GM23248 (cell line): ENCODE results near the gene RIT2. TPM values are rescaled to one million over a fixed set of nuclear protein-coding genes. Genes with fewer than 3 reads are reported as not detected.
A peak's percentile ranks its signal among the peaks of the same experiment; 100 is the strongest.

Experiments used
- DNase-seq: peaks from one replicate; pipeline ENCODE4 v3.0.0-alpha.2; 2015
- H2AFZ ChIP-seq: fragments of 200-600 bp; sonication (generic); 2 replicates; pipeline ENCODE4 v1.6.1; 2016; ENCODE audit warnings: antibody characterized with exemption
- H3F3A ChIP-seq: fragments of 200-600 bp; sonication (generic); 2 replicates; pipeline ENCODE4 v1.6.1; 2016; ENCODE audit warnings: mild to moderate bottlenecking, antibody characterized with exemption, mixed run types; ENCODE audit not compliant: insufficient read depth
- H3K27ac ChIP-seq: fragments of 200-600 bp; sonication (generic); 2 replicates; pipeline ENCODE4 v1.5.1; 2016; ENCODE audit warnings: mild to moderate bottlenecking
- H3K27me3 ChIP-seq: fragments of 200-600 bp; sonication (generic); replicated peaks from 2 replicates; pipeline ENCODE4 v1.6.1; 2016; ENCODE audit warnings: mild to moderate bottlenecking; ENCODE audit not compliant: insufficient read depth
- H3K36me3 ChIP-seq: fragments of 200-600 bp; sonication (generic); 2 replicates; pipeline ENCODE4 v1.6.1; 2016; ENCODE audit warnings: low read depth, mild to moderate bottlenecking
- H3K4me1 ChIP-seq: fragments of 200-600 bp; sonication (generic); 2 replicates; pipeline ENCODE4 v1.6.1; 2016; ENCODE audit warnings: mild to moderate bottlenecking; ENCODE audit not compliant: insufficient read depth
- H3K4me2 ChIP-seq: fragments of 200-600 bp; sonication (generic); one replicate; pipeline ENCODE4 v1.6.1; 2016; ENCODE audit warnings: mild to moderate bottlenecking; ENCODE audit not compliant: unreplicated experiment
- H3K4me3 ChIP-seq: fragments of 200-600 bp; sonication (generic); 2 replicates; pipeline ENCODE4 v1.5.1; 2016; ENCODE audit warnings: mild to moderate bottlenecking
- H3K79me2 ChIP-seq: fragments of 200-600 bp; sonication (generic); 2 replicates; pipeline ENCODE4 v1.6.1; 2016; ENCODE audit warnings: mild to moderate bottlenecking; ENCODE audit not compliant: insufficient read depth
- H3K9ac ChIP-seq: fragments of 200-600 bp; sonication (generic); 2 replicates; pipeline ENCODE4 v1.6.1; 2016; ENCODE audit warnings: mild to moderate bottlenecking
- H3K9me2 ChIP-seq: fragments of 200-600 bp; sonication (generic); 2 replicates; pipeline ENCODE4 v1.6.1; 2016; ENCODE audit warnings: mixed run types, mild to moderate bottlenecking, moderate library complexity; ENCODE audit not compliant: insufficient read depth
- H3K9me3 ChIP-seq: fragments of 200-600 bp; sonication (generic); one replicate; pipeline ENCODE4 v1.6.1; 2017; ENCODE audit warnings: low read depth
- H4K20me1 ChIP-seq: fragments of 200-600 bp; sonication (generic); 2 replicates; pipeline ENCODE4 v1.6.0; 2016; ENCODE audit not compliant: insufficient read depth
- EZH2 ChIP-seq: fragments of 200-600 bp; sonication (generic); IDR thresholded peaks from 2 replicates; pipeline ENCODE4 v1.6.1; 2018; ENCODE audit warnings: antibody characterized with exemption, mild to moderate bottlenecking; ENCODE audit not compliant: insufficient read depth, poor library complexity, severe bottlenecking
- EZH2phosphoT487 ChIP-seq: fragments of 200-600 bp; sonication (generic); IDR thresholded peaks from 2 replicates; pipeline ENCODE4 v1.6.1; 2018; ENCODE audit warnings: antibody characterized with exemption, moderate library complexity, mild to moderate bottlenecking, low read depth; ENCODE audit not compliant: insufficient read depth
- WGBS, 2 experiments: methylation state at CpG; one replicate each; pipeline ENCODE4 v1.1.6; 2015 to 2017; ENCODE audit warnings: low lambda C conversion rate in 2 of 2, low coverage in 1 of 2; ENCODE audit errors: missing lambda C conversion rate in 2 of 2; 5-methylcytosine and 5-hydroxymethylcytosine counted together
- in situ Hi-C: fragments of 300-500 bp; cut with MboI; formaldehyde crosslinking; loops from 2 replicates; pipeline ENCODE4 v1.15.0; 2020
- polyA plus RNA-seq: library from polyadenylated mRNA; unstranded; fragments of >200 nt; fragmentation: Nextera tagmentation; extraction: Ambion mirVana; gene quantifications from 2 replicates; pipeline ENCODE4 v1.2.1, GENCODE V29; 2016
- total RNA-seq: library from RNA; depleted of rRNA; stranded (reverse); fragments of >200 nt; shearing (Covaris generic); gene quantifications from 2 replicates; pipeline ENCODE4 v1.2.3, GENCODE V29; 2014

RIT2 gene
- total and polyA plus RNA-seq, 2 experiments from 2014 or later = not detected

DNA sequence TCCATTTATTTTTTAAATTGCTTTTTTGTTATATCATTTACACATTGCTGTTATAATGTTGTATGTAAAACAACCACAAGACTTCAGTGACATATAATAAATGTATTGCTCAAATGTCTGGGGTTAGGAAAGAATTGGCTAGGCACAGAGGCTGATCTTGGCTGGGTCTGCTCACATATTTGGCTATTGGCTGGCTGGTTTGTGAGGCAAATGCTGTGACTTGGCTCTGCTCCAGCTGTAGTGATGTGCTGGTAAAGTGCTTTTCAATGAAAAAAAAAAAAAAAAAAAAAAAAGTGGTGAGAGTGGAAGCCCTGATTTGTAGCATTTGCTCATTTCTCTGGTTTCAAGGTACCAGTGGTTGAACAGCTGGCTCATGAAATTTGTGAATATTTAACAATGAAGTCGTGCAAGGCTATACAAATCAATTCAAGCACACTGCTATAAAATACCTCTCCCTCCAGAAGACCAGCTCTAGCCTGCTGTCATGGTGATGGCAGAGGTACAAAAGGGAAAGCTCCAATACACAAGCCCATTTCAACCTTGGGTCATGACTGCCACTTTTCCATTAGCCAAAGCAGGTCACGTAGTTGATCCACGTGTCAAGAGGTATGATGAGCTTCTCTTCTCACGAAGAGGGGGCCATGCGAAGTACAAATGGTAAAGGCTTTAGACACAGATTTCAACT, 43.7 kb upstream of the RIT2 start:
- H3K9me3 ChIP-seq = no peaks in the 10 kb centered on the region
- H3K9ac ChIP-seq = no peak overlapping the region
- H3F3A ChIP-seq = no peaks in the 10 kb centered on the region
- H3K79me2 ChIP-seq = no peaks in the 10 kb centered on the region
- H3K27ac ChIP-seq = no peak overlapping the region
- no peaks in the 10 kb centered on the region for H4K20me1 ChIP-seq
- in situ Hi-C loops = no loop called here
- H3K27me3 ChIP-seq = no peaks in the 10 kb centered on the region
- no peak overlapping the region for H3K4me3 ChIP-seq
- peak; percentile 6 for DNase-seq
- TF ChIP-seq EZH2 = no peak
- 49 to 58% methylated on average over 5 of the region's 5 CpGs for WGBS, 2 experiments
- no peak overlapping the region for H2AFZ ChIP-seq
- peaks cover 5% of the 10 kb centered on the region; the same call in 1 of the 2 replicates for H3K4me1 ChIP-seq
- no peaks in the 10 kb centered on the region for H3K36me3 ChIP-seq
- H3K4me2 ChIP-seq = no peak overlapping the region
- no peaks in the 10 kb centered on the region for H3K9me2 ChIP-seq

DNA sequence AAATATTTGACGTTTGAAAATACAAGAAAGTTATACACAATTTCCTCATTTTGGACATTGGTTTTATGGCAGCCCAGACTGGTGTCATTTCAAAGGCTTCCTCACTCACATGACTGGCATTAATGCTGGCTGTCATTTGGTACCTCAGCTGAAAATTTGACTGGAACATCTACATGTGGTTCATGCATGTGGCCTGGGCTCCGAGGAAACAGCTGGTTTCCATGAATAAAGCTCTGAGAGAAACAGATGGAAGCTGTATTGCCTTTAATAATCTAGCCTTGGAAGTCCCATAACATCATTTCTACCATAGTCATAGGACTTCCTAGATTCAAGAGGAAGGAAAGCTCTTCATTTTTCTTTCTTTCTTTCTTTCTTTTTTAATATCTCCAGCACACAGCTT, 42.9 kb upstream of the RIT2 start:
- Histone ChIP-seq H3K27ac (no peak overlapping the region), H3K4me1 (peaks cover 5% of the 10 kb centered on the region; the same call in 1 of the 2 replicates), H3K79me2 (no peaks in the 10 kb centered on the region), H3K9ac (no peak overlapping the region), H3K4me2 (no peak overlapping the region), H3K9me3 (no peaks in the 10 kb centered on the region), H2AFZ (no peak overlapping the region), H3K27me3 (no peaks in the 10 kb centered on the region), H3K36me3 (no peaks in the 10 kb centered on the region), H3K4me3 (no peak overlapping the region), H3K9me2 (no peaks in the 10 kb centered on the region), H3F3A (no peaks in the 10 kb centered on the region), H4K20me1 (no peaks in the 10 kb centered on the region)
- TF ChIP-seq EZH2 = no peak
- no peak for TF ChIP-seq EZH2phosphoT487
- DNase-seq = no peak
- in situ Hi-C loops = no loop called here
- 0 to 2% methylated on average over 2 of the region's 2 CpGs for WGBS, 2 experiments

DNA sequence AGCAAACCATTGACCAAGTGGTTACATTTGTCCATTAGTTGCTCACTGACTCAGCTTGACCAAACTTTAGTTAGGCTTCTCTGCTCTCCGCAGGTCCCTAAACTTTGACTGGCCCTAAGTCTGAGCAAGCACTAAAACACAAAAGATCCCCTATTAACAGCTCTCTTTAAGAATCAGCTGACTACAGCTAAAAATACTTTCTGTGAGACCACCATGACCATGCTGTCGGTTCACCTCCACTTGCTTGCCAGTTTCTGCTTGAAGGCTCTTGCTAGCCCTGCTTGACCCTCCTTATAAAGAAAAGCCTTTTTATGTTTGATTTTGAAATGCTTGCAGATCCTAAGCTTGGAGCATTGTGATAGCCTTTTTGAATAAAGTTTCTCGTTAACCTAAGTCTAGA, 40.4 kb upstream of the RIT2 start:
- Histone ChIP-seq H3K79me2 (no peaks in the 10 kb centered on the region), H3K27me3 (no peaks in the 10 kb centered on the region), H2AFZ (no peak overlapping the region), H3K9me2 (no peaks in the 10 kb centered on the region), H3K36me3 (no peaks in the 10 kb centered on the region), H3K9me3 (no peaks in the 10 kb centered on the region), H3K4me3 (no peak overlapping the region), H3K27ac (no peak overlapping the region), H3F3A (no peaks in the 10 kb centered on the region), H3K4me2 (no peak overlapping the region), H3K4me1 (no peaks in the 10 kb centered on the region), H4K20me1 (no peaks in the 10 kb centered on the region), H3K9ac (no peak overlapping the region)
- no peak for DNase-seq
- no peak for TF ChIP-seq EZH2phosphoT487
- WGBS, 2 experiments = 50 to 55% methylated on average over 3 of the region's 3 CpGs
- in situ Hi-C loops = no loop called here

DNA sequence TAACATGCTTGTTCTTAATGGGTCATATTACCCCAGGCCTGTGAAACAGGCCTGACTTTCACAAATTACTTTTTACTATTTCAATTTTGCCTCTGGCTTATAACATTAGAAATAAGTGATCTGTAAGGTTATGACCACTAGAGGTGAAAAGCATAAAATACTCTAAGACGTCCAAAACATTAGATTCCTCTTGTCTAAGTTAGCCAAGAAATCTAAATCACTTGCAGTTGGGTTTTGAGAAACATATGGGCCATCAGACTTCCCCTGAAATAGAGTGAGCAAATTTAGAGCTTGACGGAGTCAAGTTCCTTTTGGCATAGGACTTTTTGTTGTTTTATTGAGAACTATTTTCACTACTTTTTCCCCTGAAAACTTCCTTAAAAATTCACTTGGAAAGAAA, 32.7 kb upstream of the RIT2 start:
- H2AFZ ChIP-seq = no peak overlapping the region
- no peak overlapping the region for H3K27ac ChIP-seq
- DNase-seq = no peak
- H3K4me1 ChIP-seq = no peaks in the 10 kb centered on the region
- H3K4me2 ChIP-seq = no peak overlapping the region
- WGBS, 2 experiments = 17 to 25% methylated on average over 2 of the region's 2 CpGs
- H3K27me3 ChIP-seq = no peaks in the 10 kb centered on the region
- no peak overlapping the region for H3K9ac ChIP-seq
- H3K4me3 ChIP-seq = no peak overlapping the region
- TF ChIP-seq EZH2phosphoT487 (no peak), EZH2 (no peak)
- no peaks in the 10 kb centered on the region for H4K20me1 ChIP-seq
- no peaks in the 10 kb centered on the region for H3F3A ChIP-seq
- H3K79me2 ChIP-seq = no peaks in the 10 kb centered on the region
- H3K9me2 ChIP-seq = no peaks in the 10 kb centered on the region
- in situ Hi-C loops = no loop called here
- no peaks in the 10 kb centered on the region for H3K9me3 ChIP-seq
- no peaks in the 10 kb centered on the region for H3K36me3 ChIP-seq

DNA sequence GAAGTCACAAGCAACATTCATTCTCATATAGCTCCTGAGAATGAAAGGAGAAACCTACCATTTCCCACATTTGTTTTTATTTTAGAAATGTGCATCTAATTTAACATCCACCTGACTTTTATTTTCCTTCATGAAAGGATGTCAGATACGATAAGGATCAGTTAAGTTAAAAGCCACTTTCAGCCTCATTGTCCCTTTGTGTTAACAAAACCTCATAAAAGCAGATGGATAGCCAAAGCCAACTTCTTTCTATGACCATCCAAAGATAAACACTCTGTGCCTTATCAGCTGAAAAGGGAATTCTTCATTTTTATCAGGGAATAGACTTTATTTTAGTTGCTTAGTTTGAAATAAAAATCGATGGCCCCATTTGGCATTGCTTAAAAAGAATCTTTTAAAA, 25.7 kb upstream of the RIT2 start:
- in situ Hi-C loops = no loop called here
- Histone ChIP-seq H3F3A (no peaks in the 10 kb centered on the region), H3K79me2 (no peaks in the 10 kb centered on the region), H3K27ac (no peak overlapping the region), H3K9ac (no peak overlapping the region), H3K4me2 (no peak overlapping the region), H3K9me3 (no peaks in the 10 kb centered on the region), H3K4me3 (no peak overlapping the region), H4K20me1 (no peaks in the 10 kb centered on the region), H3K36me3 (no peaks in the 10 kb centered on the region), H3K27me3 (no peaks in the 10 kb centered on the region), H3K4me1 (no peaks in the 10 kb centered on the region), H3K9me2 (no peaks in the 10 kb centered on the region), H2AFZ (no peak overlapping the region)
- TF ChIP-seq EZH2phosphoT487 (no peak), EZH2 (no peak)
- 13 to 14% methylated on average over 2 of the region's 2 CpGs for WGBS, 2 experiments
- DNase-seq = no peak
